DND-41 (cell line): ENCODE results near the gene MSGN1.
A peak's percentile ranks its signal among the peaks of the same experiment; 100 is the strongest.

ENCODE experiments used
- ATAC-seq: fragments of 200-7000 bp; cut with Tn5 transposase; 3 replicates; pipeline ENCODE4 v1.9.1; 2021; ENCODE audit warnings: low read depth; ENCODE audit not compliant: insufficient read depth
- DNase-seq: peaks from one replicate; pipeline ENCODE4 v3.0.0-alpha.2; 2020
- H2AFZ ChIP-seq: 2 replicates; pipeline ENCODE4 v1.6.0; 2012; ENCODE audit warnings: low read depth, low read length
- H3K27ac ChIP-seq: 2 replicates; pipeline ENCODE4 v1.5.1; 2012; ENCODE audit warnings: low read length, inconsistent platforms
- H3K27me3 ChIP-seq: fragments of 200-600 bp; sonication (generic); 2 replicates; pipeline ENCODE4 v1.6.0; 2012; ENCODE audit warnings: low read length, mild to moderate bottlenecking, inconsistent platforms; ENCODE audit not compliant: insufficient read depth, poor library complexity
- H3K36me3 ChIP-seq: 2 replicates; pipeline ENCODE4 v1.5.1; 2012; ENCODE audit warnings: low read length, inconsistent platforms; ENCODE audit not compliant: insufficient read depth
- H3K4me1 ChIP-seq: 2 replicates; pipeline ENCODE4 v1.5.1; 2012; ENCODE audit warnings: mild to moderate bottlenecking, low read length; ENCODE audit not compliant: insufficient read depth
- H3K4me2 ChIP-seq: 2 replicates; pipeline ENCODE4 v1.6.0; 2012; ENCODE audit warnings: mild to moderate bottlenecking, moderate library complexity, low read length, inconsistent platforms; ENCODE audit not compliant: insufficient read depth
- H3K4me3 ChIP-seq, 2 experiments: fragments of 200-600 bp in 1 of 2; shearing (Covaris generic) in 1 of 2; 2 replicates each; pipeline ENCODE4 v1.5.1; 2012 to 2016; ENCODE audit warnings: inconsistent platforms in 2 of 2, low read length in 2 of 2, mild to moderate bottlenecking in 2 of 2, low read depth in 1 of 2, moderate library complexity in 1 of 2
- H3K79me2 ChIP-seq: 2 replicates; pipeline ENCODE4 v1.6.0; 2012; ENCODE audit warnings: low read length, inconsistent platforms; ENCODE audit not compliant: insufficient read depth
- H3K9ac ChIP-seq: 2 replicates; pipeline ENCODE4 v1.6.0; 2012; ENCODE audit warnings: low read depth, mild to moderate bottlenecking, inconsistent platforms, low read length, moderate library complexity
- H3K9me3 ChIP-seq: 2 replicates; pipeline ENCODE4 v1.5.1; 2012; ENCODE audit warnings: low read length, moderate library complexity, mild to moderate bottlenecking, inconsistent platforms; ENCODE audit not compliant: insufficient read depth, severe bottlenecking
- H4K20me1 ChIP-seq: 2 replicates; pipeline ENCODE4 v1.6.0; 2012; ENCODE audit warnings: low read length; ENCODE audit not compliant: insufficient read depth
- EZH2 ChIP-seq: IDR thresholded peaks from 3 replicates; pipeline ENCODE4 v1.6.1; 2012; ENCODE audit warnings: borderline replicate concordance, low read depth, mild to moderate bottlenecking, moderate library complexity, low read length, inconsistent platforms; ENCODE audit not compliant: severe bottlenecking
- TF ChIP-seq, protein P1 (sequence below): IDR thresholded peaks from 2 replicates; pipeline ENCODE4 v1.5.1; 2012; ENCODE audit warnings: borderline replicate concordance, low read length, moderate library complexity, mild to moderate bottlenecking; ENCODE audit not compliant: poor library complexity, severe bottlenecking; ENCODE audit errors: extremely low read depth

MSGN1 gene

GRCh38 chr2:17772532-17772931 lies 43.7 kb upstream of the MSGN1 start:
- ATAC-seq (no peak), DNase-seq (no peak)
- no peaks in the 10 kb centered on the region; the same call in 1 of the 2 replicates for H3K79me2 ChIP-seq
- TF ChIP-seq, protein P1, sequence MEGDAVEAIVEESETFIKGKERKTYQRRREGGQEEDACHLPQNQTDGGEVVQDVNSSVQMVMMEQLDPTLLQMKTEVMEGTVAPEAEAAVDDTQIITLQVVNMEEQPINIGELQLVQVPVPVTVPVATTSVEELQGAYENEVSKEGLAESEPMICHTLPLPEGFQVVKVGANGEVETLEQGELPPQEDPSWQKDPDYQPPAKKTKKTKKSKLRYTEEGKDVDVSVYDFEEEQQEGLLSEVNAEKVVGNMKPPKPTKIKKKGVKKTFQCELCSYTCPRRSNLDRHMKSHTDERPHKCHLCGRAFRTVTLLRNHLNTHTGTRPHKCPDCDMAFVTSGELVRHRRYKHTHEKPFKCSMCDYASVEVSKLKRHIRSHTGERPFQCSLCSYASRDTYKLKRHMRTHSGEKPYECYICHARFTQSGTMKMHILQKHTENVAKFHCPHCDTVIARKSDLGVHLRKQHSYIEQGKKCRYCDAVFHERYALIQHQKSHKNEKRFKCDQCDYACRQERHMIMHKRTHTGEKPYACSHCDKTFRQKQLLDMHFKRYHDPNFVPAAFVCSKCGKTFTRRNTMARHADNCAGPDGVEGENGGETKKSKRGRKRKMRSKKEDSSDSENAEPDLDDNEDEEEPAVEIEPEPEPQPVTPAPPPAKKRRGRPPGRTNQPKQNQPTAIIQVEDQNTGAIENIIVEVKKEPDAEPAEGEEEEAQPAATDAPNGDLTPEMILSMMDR, result no peak
- no peak for TF ChIP-seq EZH2
- H3K9ac ChIP-seq, result no peak overlapping the region
- H3K27ac ChIP-seq, result no peak overlapping the region
- no peak overlapping the region for H3K4me2 ChIP-seq
- H3K9me3 ChIP-seq, result no peaks in the 10 kb centered on the region
- no peaks in the 10 kb centered on the region for H4K20me1 ChIP-seq
- H2AFZ ChIP-seq, result no peak overlapping the region
- no peaks in the 10 kb centered on the region for H3K4me1 ChIP-seq
- no peak overlapping the region for H3K4me3 ChIP-seq
- H3K36me3 ChIP-seq, result peaks cover 76% of the 10 kb centered on the region
- H3K27me3 ChIP-seq, result no peaks in the 10 kb centered on the region

GRCh38 chr2:17780546-17780945 lies 35.7 kb upstream of the MSGN1 start:
- no peak overlapping the region for H3K27ac ChIP-seq
- H4K20me1 ChIP-seq, result no peaks in the 10 kb centered on the region
- no peak for ATAC-seq
- no peaks in the 10 kb centered on the region for H3K27me3 ChIP-seq
- peaks cover 67% of the 10 kb centered on the region for H3K36me3 ChIP-seq
- H3K9me3 ChIP-seq, result no peaks in the 10 kb centered on the region
- H3K4me1 ChIP-seq, result no peaks in the 10 kb centered on the region
- DNase-seq, result no peak
- H3K4me3 ChIP-seq, result no peak overlapping the region
- TF ChIP-seq, protein P1, result no peak
- no peak for TF ChIP-seq EZH2
- no peak overlapping the region for H3K4me2 ChIP-seq
- no peaks in the 10 kb centered on the region for H3K79me2 ChIP-seq
- no peak overlapping the region for H2AFZ ChIP-seq
- no peak overlapping the region for H3K9ac ChIP-seq

DNA sequence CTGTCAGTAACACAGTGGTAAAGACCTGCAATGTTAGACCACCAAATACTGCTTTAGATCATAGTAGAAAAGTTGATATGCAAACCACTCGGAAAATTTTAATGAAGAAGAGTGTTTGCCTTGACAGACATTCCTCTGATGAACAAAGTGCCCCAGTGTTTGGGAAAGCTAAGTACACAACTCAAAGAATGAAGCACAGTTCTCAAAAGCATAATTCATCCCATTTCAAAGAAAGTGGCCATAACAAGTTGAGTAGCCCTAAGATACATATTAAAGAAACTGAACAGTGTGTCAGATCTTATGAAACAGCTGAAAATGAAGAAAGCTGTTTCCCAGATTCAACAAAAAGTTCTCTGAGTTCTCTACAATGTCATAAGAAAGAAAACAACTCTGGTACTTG lies 34.8 kb upstream of the MSGN1 start:
- Histone ChIP-seq H3K4me1 (no peaks in the 10 kb centered on the region), H3K4me2 (no peak overlapping the region), H3K27ac (no peak overlapping the region), H3K9ac (no peak overlapping the region), H2AFZ (no peak overlapping the region), H3K4me3 (no peak overlapping the region), H3K27me3 (no peaks in the 10 kb centered on the region), H3K36me3 (peaks cover 58% of the 10 kb centered on the region), H3K9me3 (no peaks in the 10 kb centered on the region), H3K79me2 (no peaks in the 10 kb centered on the region), H4K20me1 (no peaks in the 10 kb centered on the region)
- no peak for DNase-seq
- no peak for TF ChIP-seq EZH2
- no peak for ATAC-seq

DNA sequence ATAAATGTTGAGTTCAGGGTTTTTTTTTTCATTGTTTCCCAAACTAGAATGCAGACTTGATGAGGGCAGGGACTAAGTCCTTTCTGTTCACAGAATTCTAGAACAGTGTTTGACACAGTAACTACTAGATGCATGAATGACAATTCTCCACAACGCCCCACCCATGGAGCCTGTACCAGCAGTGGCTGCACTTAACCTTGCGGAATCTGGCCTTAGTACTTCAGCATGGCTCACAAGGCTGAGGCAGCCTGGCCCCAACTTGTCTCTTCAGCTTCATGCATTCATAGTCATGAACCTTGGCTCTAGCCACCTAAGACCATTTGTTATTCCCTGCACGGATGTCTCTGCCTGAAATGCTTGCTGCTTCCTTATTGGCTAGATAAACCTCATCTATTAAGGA lies 29.5 kb upstream of the MSGN1 start:
- Histone ChIP-seq H3K36me3 (peaks cover 8% of the 10 kb centered on the region), H3K79me2 (no peaks in the 10 kb centered on the region), H3K9ac (no peak overlapping the region), H3K9me3 (no peaks in the 10 kb centered on the region), H3K4me3 (no peak overlapping the region), H3K27me3 (peaks cover 4% of the 10 kb centered on the region), H2AFZ (no peak overlapping the region), H4K20me1 (0 out of 2 replicates have a peak, but pooled peaks cover 3% of the 10 kb centered on the region), H3K27ac (no peak overlapping the region), H3K4me2 (no peak overlapping the region), H3K4me1 (no peaks in the 10 kb centered on the region)
- ATAC-seq (peak; percentile 21; the same call in 1 of the 3 replicates), DNase-seq (no peak)
- TF ChIP-seq EZH2, result no peak
- TF ChIP-seq, protein P1, result no peak
